Measurements from ENCODE around the gene SPECC1L. TPM values are rescaled to one million over a fixed set of nuclear protein-coding genes. Genes with fewer than 3 reads are reported as not detected.

SPECC1L gene
- total and polyA plus RNA-seq, 3 experiments from 2014 or later: 14.9 to 52.1 (median 51.9) TPM

GRCh38 chr22:24394254-24394653 lies 123.6 kb downstream of the SPECC1L start:
- no peak overlapping the region for H3K27ac Mint-ChIP-seq
- Histone ChIP-seq H3K4me3 (ENCODE audit: low read length) (no peak overlapping the region), H3K27ac (ENCODE audit: low read depth, low read length) (no peak overlapping the region), H3K36me3 (ENCODE audit: insufficient read depth, low read length) (peaks cover 4% of the 10 kb centered on the region), H3K4me1 (ENCODE audit: insufficient read depth, low read length) (no peaks in the 10 kb centered on the region), H3K27me3 (ENCODE audit: insufficient read depth, low read length, poor library complexity, severe bottlenecking) (no peaks in the 10 kb centered on the region), H3K9me3 (ENCODE audit: low read length) (no peaks in the 10 kb centered on the region)
- peaks cover 4 to 61% (median 6%) of the 10 kb centered on the region in 3 donors for H3K36me3 Mint-ChIP-seq
- peaks cover 4 to 7% (median 4%) of the 10 kb centered on the region in 3 donors for H3K4me1 Mint-ChIP-seq
- ChIA-PET CTCF (no interaction called here), POLR2A (no interaction called here)
- H3K4me3 Mint-ChIP-seq: no peak overlapping the region
- DNase-seq: no peak
- H3K9me3 Mint-ChIP-seq: no peaks in the 10 kb centered on the region
- peaks cover 0 to 2% of the 10 kb centered on the region in 2 donors for H3K27me3 Mint-ChIP-seq

- H3K4me3 ChIP-seq (ENCODE audit: low read length): no peak overlapping the region
- peak overlapping the region in 3 of 8 donors; percentile 4 to 65 (median 20) for H3K27ac Mint-ChIP-seq
- H3K36me3 Mint-ChIP-seq: peaks cover 4 to 64% (median 8%) of the 10 kb centered on the region in 3 donors
- H3K27ac ChIP-seq (ENCODE audit: low read depth, low read length): no peak overlapping the region
- DNase-seq: no peak
- H3K4me1 ChIP-seq (ENCODE audit: insufficient read depth, low read length): no peaks in the 10 kb centered on the region
- no peak overlapping the region for H3K4me3 Mint-ChIP-seq
- H3K9me3 Mint-ChIP-seq: no peaks in the 10 kb centered on the region
- H3K27me3 ChIP-seq (ENCODE audit: insufficient read depth, low read length, poor library complexity, severe bottlenecking): no peaks in the 10 kb centered on the region
- peaks cover 19 to 22% (median 21%) of the 10 kb centered on the region in 3 donors for H3K4me1 Mint-ChIP-seq
- ChIA-PET POLR2A (no interaction called here), CTCF (no interaction called here)
- H3K9me3 ChIP-seq (ENCODE audit: low read length): no peaks in the 10 kb centered on the region
- H3K27me3 Mint-ChIP-seq: peaks cover 0 to 2% of the 10 kb centered on the region in 2 donors
- peaks cover 4% of the 10 kb centered on the region for H3K36me3 ChIP-seq (ENCODE audit: insufficient read depth, low read length)
Measured at GRCh38 chr22:24398409-24398808, 127.8 kb downstream of the SPECC1L start.

DNA sequence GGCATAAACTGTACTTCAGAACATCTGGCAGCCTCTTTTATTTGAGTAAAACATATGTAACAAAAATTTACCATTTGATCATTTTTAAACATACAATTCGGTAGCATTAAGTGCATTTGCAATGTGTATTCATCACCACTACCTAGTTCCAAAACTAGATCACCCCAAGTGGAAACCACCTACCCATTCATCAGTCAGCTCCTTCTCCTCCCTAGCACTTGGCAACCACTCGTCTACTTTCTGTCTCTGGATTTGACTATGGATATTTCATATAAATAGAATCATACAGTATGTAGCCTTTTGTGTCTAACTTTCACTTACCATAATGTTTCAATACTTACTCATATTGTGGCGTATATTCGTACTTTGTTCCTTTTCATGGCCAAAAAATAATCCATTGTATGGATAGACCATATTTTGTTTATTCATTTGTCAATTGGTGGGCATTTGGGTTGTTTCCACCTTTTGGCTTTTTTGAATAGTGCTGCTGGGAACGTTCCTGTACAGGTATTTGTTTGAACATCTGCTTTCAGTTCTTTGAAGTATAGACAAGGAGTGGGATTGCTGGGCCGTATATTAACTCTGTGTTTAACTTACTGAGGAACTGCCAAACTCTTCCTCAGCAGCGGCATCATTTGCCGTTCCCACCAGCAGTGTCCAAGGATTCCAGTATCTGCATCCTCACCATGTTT lies 129.5 kb downstream of the SPECC1L start:
- H3K9me3 Mint-ChIP-seq: no peaks in the 10 kb centered on the region
- Histone ChIP-seq H3K27me3 (ENCODE audit: insufficient read depth, low read length, poor library complexity, severe bottlenecking) (no peaks in the 10 kb centered on the region), H3K27ac (ENCODE audit: low read depth, low read length) (no peak overlapping the region), H3K36me3 (ENCODE audit: insufficient read depth, low read length) (peaks cover 4% of the 10 kb centered on the region), H3K9me3 (ENCODE audit: low read length) (no peaks in the 10 kb centered on the region), H3K4me3 (ENCODE audit: low read length) (no peak overlapping the region), H3K4me1 (ENCODE audit: insufficient read depth, low read length) (no peaks in the 10 kb centered on the region)
- peak overlapping the region in 4 of 8 donors; percentile 9 to 88 (median 71) for H3K27ac Mint-ChIP-seq
- DNase-seq: no peak
- peaks cover 4 to 73% (median 13%) of the 10 kb centered on the region in 3 donors for H3K36me3 Mint-ChIP-seq
- H3K4me3 Mint-ChIP-seq: peak overlapping the region in 3 of 7 donors; percentile 79 to 85 (median 80)
- H3K4me1 Mint-ChIP-seq: peaks cover 19 to 22% (median 20%) of the 10 kb centered on the region in 3 donors
- ChIA-PET CTCF (no interaction called here), POLR2A (no interaction called here)
- H3K27me3 Mint-ChIP-seq: peaks cover 0 to 2% of the 10 kb centered on the region in 2 donors

GRCh38 chr22:24400726-24401596 lies 130.3 kb downstream of the SPECC1L start:
- peak overlapping the region; percentile 4 to 88 (median 70) for H3K27ac Mint-ChIP-seq
- Histone ChIP-seq H3K36me3 (ENCODE audit: insufficient read depth, low read length) (peaks cover 1% of the 10 kb centered on the region), H3K27me3 (ENCODE audit: insufficient read depth, low read length, poor library complexity, severe bottlenecking) (no peaks in the 10 kb centered on the region), H3K27ac (ENCODE audit: low read depth, low read length) (no peak overlapping the region), H3K4me3 (ENCODE audit: low read length) (no peak overlapping the region), H3K4me1 (ENCODE audit: insufficient read depth, low read length) (no peaks in the 10 kb centered on the region), H3K9me3 (ENCODE audit: low read length) (no peaks in the 10 kb centered on the region)
- ChIA-PET CTCF (no interaction called here), POLR2A (no interaction called here)
- no peak for DNase-seq
- H3K9me3 Mint-ChIP-seq: no peaks in the 10 kb centered on the region
- peaks cover under 1 to 70% (median 9%) of the 10 kb centered on the region in 3 donors for H3K36me3 Mint-ChIP-seq
- peaks cover 19 to 24% (median 20%) of the 10 kb centered on the region in 3 donors for H3K4me1 Mint-ChIP-seq
- H3K27me3 Mint-ChIP-seq: no peaks in the 10 kb centered on the region
- H3K4me3 Mint-ChIP-seq: peak overlapping the region; percentile 6 to 85 (median 79)

GRCh38 chr22:24401931-24402367 lies 131.3 kb downstream of the SPECC1L start:
- H3K4me1 Mint-ChIP-seq: peaks cover 23 to 32% (median 25%) of the 10 kb centered on the region in 3 donors
- POLR2A ChIA-PET: no interaction called here

GRCh38 chr22:24402460-24403192 lies 132.0 kb downstream of the SPECC1L start:
- H3K36me3 ChIP-seq (ENCODE audit: insufficient read depth, low read length): no peaks in the 10 kb centered on the region
- Mint-ChIP-seq H3K4me1 (peaks cover 30 to 39% (median 31%) of the 10 kb centered on the region in 3 donors), H3K36me3 (peaks cover 0 to 62% (median 8%) of the 10 kb centered on the region in 3 donors), H3K9me3 (no peaks in the 10 kb centered on the region), H3K4me3 (no peak overlapping the region), H3K27ac (peak overlapping the region in 4 of 8 donors; percentile 48 to 81 (median 61)), H3K27me3 (no peaks in the 10 kb centered on the region)
- POLR2A ChIA-PET: no interaction called here
- no peak overlapping the region for H3K4me3 ChIP-seq (ENCODE audit: low read length)
- CTCF ChIA-PET: no interaction called here
- no peaks in the 10 kb centered on the region for H3K27me3 ChIP-seq (ENCODE audit: insufficient read depth, low read length, poor library complexity, severe bottlenecking)
- DNase-seq: no peak
- no peak overlapping the region for H3K27ac ChIP-seq (ENCODE audit: low read depth, low read length)
- H3K4me1 ChIP-seq (ENCODE audit: insufficient read depth, low read length): peaks cover 10% of the 10 kb centered on the region
- no peaks in the 10 kb centered on the region for H3K9me3 ChIP-seq (ENCODE audit: low read length)

More at GRCh38 chr22:24401931-24402367, 131.3 kb downstream of the SPECC1L start:
- peaks cover 8% of the 10 kb centered on the region for H3K4me1 ChIP-seq (ENCODE audit: insufficient read depth, low read length)
- H3K9me3 Mint-ChIP-seq: no peaks in the 10 kb centered on the region
- H3K27ac ChIP-seq (ENCODE audit: low read depth, low read length): no peak overlapping the region
- peak overlapping the region in 3 of 8 donors; percentile 26 to 81 (median 71) for H3K27ac Mint-ChIP-seq
- H3K27me3 Mint-ChIP-seq: no peaks in the 10 kb centered on the region
- CTCF ChIA-PET: no interaction called here
- no peaks in the 10 kb centered on the region for H3K9me3 ChIP-seq (ENCODE audit: low read length)
- peaks cover 0 to 64% (median 8%) of the 10 kb centered on the region in 3 donors for H3K36me3 Mint-ChIP-seq
- no peaks in the 10 kb centered on the region for H3K27me3 ChIP-seq (ENCODE audit: insufficient read depth, low read length, poor library complexity, severe bottlenecking)
- H3K4me3 Mint-ChIP-seq: no peak overlapping the region
- no peak for DNase-seq
- H3K36me3 ChIP-seq (ENCODE audit: insufficient read depth, low read length): no peaks in the 10 kb centered on the region
- H3K4me3 ChIP-seq (ENCODE audit: low read length): no peak overlapping the region

- Mint-ChIP-seq H3K27ac (peak overlapping the region in 1 of 8 donors; percentile 22), H3K4me1 (peaks cover 37 to 46% (median 38%) of the 10 kb centered on the region in 3 donors), H3K27me3 (no peaks in the 10 kb centered on the region), H3K4me3 (no peak overlapping the region), H3K9me3 (no peaks in the 10 kb centered on the region), H3K36me3 (peaks cover 0 to 56% (median 8%) of the 10 kb centered on the region in 3 donors)
- ChIA-PET POLR2A (no interaction called here), CTCF (no interaction called here)
- Histone ChIP-seq H3K27me3 (ENCODE audit: insufficient read depth, low read length, poor library complexity, severe bottlenecking) (no peaks in the 10 kb centered on the region), H3K27ac (ENCODE audit: low read depth, low read length) (no peak overlapping the region), H3K9me3 (ENCODE audit: low read length) (no peaks in the 10 kb centered on the region), H3K4me1 (ENCODE audit: insufficient read depth, low read length) (peaks cover 17% of the 10 kb centered on the region), H3K36me3 (ENCODE audit: insufficient read depth, low read length) (no peaks in the 10 kb centered on the region), H3K4me3 (ENCODE audit: low read length) (no peak overlapping the region)
- no peak for DNase-seq
Measured at GRCh38 chr22:24403346-24403745, 132.7 kb downstream of the SPECC1L start.

Measured in CD8-positive, alpha-beta memory T cell (primary cell).